MCF 10A (cell line): ENCODE data around the gene KNTC1. TPM values are rescaled to one million over a fixed set of nuclear protein-coding genes. Genes with fewer than 3 reads are reported as not detected.
"Not testable (repeated sequence)": the region's sequence is repeated elsewhere in the genome, so short reads cannot be mapped to it uniquely, and the experiment has no call there.

ENCODE experiments used
- BruUV-seq: library from RNA; stranded (reverse); fragments of 400-500 nt; replicated peaks from 2 replicates; lab custom pipeline; 2021; lab: Mats Ljungman, UMichigan
- CTCF ChIA-PET: fragments of 300-600 bp; sonication (Branson Sonifier 250); formaldehyde crosslinking; extraction: SDS; loops from one replicate; lab custom pipeline; 2021; ENCODE audit warnings: antibody characterized with exemption, inconsistent platforms; lab: Yijun Ruan, JAX
- POLR2A ChIA-PET: fragments of 300-600, 350-650 bp; sonication (Branson Sonifier 250); formaldehyde crosslinking; extraction: SDS; loops from one replicate; lab custom pipeline; 2020; ENCODE audit warnings: antibody characterized with exemption, inconsistent platforms; lab: Yijun Ruan, JAX
- DNase-seq: peaks from one replicate; pipeline ENCODE4 v3.0.0-alpha.2; 2018; ENCODE audit not compliant: unreplicated experiment
- H3K27ac Mint-ChIP-seq: one replicate; pipeline ENCODE4 v1.8.0; 2022; ENCODE audit warnings: mild to moderate bottlenecking, low read depth, mixed read lengths; ENCODE audit not compliant: unreplicated experiment
- H3K27me3 Mint-ChIP-seq: one replicate; pipeline ENCODE4 v1.8.0; 2022; ENCODE audit warnings: mixed read lengths; ENCODE audit not compliant: insufficient read depth, unreplicated experiment
- H3K36me3 Mint-ChIP-seq: one replicate; pipeline ENCODE4 v1.8.0; 2022; ENCODE audit warnings: mild to moderate bottlenecking, moderate library complexity, mixed read lengths; ENCODE audit not compliant: insufficient read depth, unreplicated experiment
- H3K4me1 Mint-ChIP-seq: one replicate; pipeline ENCODE4 v1.8.0; 2022; ENCODE audit warnings: mixed read lengths; ENCODE audit not compliant: insufficient read depth, unreplicated experiment
- H3K4me3 Mint-ChIP-seq: one replicate; pipeline ENCODE4 v1.8.0; 2022; ENCODE audit warnings: mild to moderate bottlenecking, moderate library complexity, mixed read lengths; ENCODE audit not compliant: unreplicated experiment
- H3K9me3 Mint-ChIP-seq: one replicate; pipeline ENCODE4 v1.8.0; 2022; ENCODE audit warnings: mixed read lengths; ENCODE audit not compliant: unreplicated experiment
- CTCF ChIP-seq: fragments of 200-600 bp; IDR thresholded peaks from one replicate; pipeline ENCODE4 v1.8.0; 2022; ENCODE audit warnings: antibody characterized with exemption, mild to moderate bottlenecking; ENCODE audit not compliant: unreplicated experiment
- intact Hi-C: fragments of 100-400 bp; cut with micrococcal nuclease; formaldehyde crosslinking; loops from 2 replicates; pipeline ENCODE4 v1.14.1; 2022
- total RNA-seq: library from RNA; stranded (reverse); gene quantifications from 2 replicates; pipeline ENCODE4 v1.2.3, GENCODE V29; 2022

The KNTC1 gene
- total RNA-seq, 1 experiment from 2014 or later = 26.1 TPM

- no peak overlapping the region for H3K4me3 Mint-ChIP-seq
- no peaks in the 10 kb centered on the region for H3K9me3 Mint-ChIP-seq
- H3K4me1 Mint-ChIP-seq = no peaks in the 10 kb centered on the region
- BruUV-seq = TSS peak; percentile 5
- intact Hi-C loops = no loop called here
- ChIA-PET CTCF (interaction anchor here (0.8 kb wide), 1 partner anchor 21 kb away, joined by 6 read pairs; no protein-coding TSS in a partner anchor), POLR2A (interaction anchor here (0.6 to 1.5 kb wide), 6 partner anchors 9 to 24 kb away, joined by 3 to 5 read pairs (median 4); no protein-coding TSS in a partner anchor)
- DNase-seq = no peak
- peaks cover 84% of the 10 kb centered on the region for H3K36me3 Mint-ChIP-seq
- H3K27ac Mint-ChIP-seq = no peak overlapping the region
- no peak for TF ChIP-seq CTCF
- H3K27me3 Mint-ChIP-seq = no peaks in the 10 kb centered on the region
Observed at GRCh38 chr12:122489038-122489437, 38.0 kb upstream of the KNTC1 start.

- peaks cover 69% of the 10 kb centered on the region for H3K36me3 Mint-ChIP-seq
- no peak for DNase-seq
- BruUV-seq = no TSS peak
- TF ChIP-seq CTCF = no peak
- H3K27ac Mint-ChIP-seq = no peak overlapping the region
- H3K4me3 Mint-ChIP-seq = no peak overlapping the region
- ChIA-PET POLR2A (interaction anchor here (2.5 kb wide), 1 partner anchor 8 kb away, joined by 11 read pairs; the partner anchor contains the start of gene ZCCHC8), CTCF (interaction anchor here (0.6 to 0.7 kb wide), 4 partner anchors 19 to 233 kb away, joined by 3 to 4 read pairs (median 4); no protein-coding TSS in a partner anchor)
- intact Hi-C loops = no loop called here
- no peaks in the 10 kb centered on the region for H3K27me3 Mint-ChIP-seq
- no peaks in the 10 kb centered on the region for H3K9me3 Mint-ChIP-seq
- H3K4me1 Mint-ChIP-seq = peaks cover 5% of the 10 kb centered on the region
Observed at GRCh38 chr12:122491991-122492390, 35.1 kb upstream of the KNTC1 start.

GRCh38 chr12:122493222-122493621, 33.8 kb upstream of the KNTC1 start:
- POLR2A ChIA-PET = interaction anchor here (0.9 kb wide), 1 partner anchor 20 kb away, joined by 3 read pairs; no protein-coding TSS in a partner anchor
- peaks cover 62% of the 10 kb centered on the region for H3K36me3 Mint-ChIP-seq
- not testable (repeated sequence) for BruUV-seq

GRCh38 chr12:122495258-122495657, 31.8 kb upstream of the KNTC1 start:
- CTCF ChIA-PET = interaction anchor here (0.6 kb wide), 1 partner anchor 141 kb away, joined by 3 read pairs; no protein-coding TSS in a partner anchor
- DNase-seq = no peak
- Mint-ChIP-seq H3K27ac (peak overlapping the region; percentile 42), H3K4me3 (no peak overlapping the region), H3K36me3 (peaks cover 49% of the 10 kb centered on the region), H3K4me1 (peaks cover 5% of the 10 kb centered on the region), H3K27me3 (no peaks in the 10 kb centered on the region), H3K9me3 (no peaks in the 10 kb centered on the region)
- no peak for TF ChIP-seq CTCF
- intact Hi-C loops = no loop called here
- POLR2A ChIA-PET = interaction anchor here (0.6 to 11.3 kb wide), 3 partner anchors 9 to 99 kb away, joined by 3 to 271 read pairs (median 3); partner anchors contain the start of genes KNTC1 and RSRC2
- no TSS peak for BruUV-seq

More at GRCh38 chr12:122493222-122493621, 33.8 kb upstream of the KNTC1 start:
- H3K4me1 Mint-ChIP-seq, H3K4me3 Mint-ChIP-seq, H3K27ac Mint-ChIP-seq, intact Hi-C loops, H3K27me3 Mint-ChIP-seq, H3K9me3 Mint-ChIP-seq, DNase-seq: not testable (repeated sequence)
- CTCF ChIA-PET = interaction anchor here (0.9 kb wide), 1 partner anchor 10 kb away, joined by 3 read pairs; no protein-coding TSS in a partner anchor
